Ishikawa (cell line): Measurements from ENCODE around the gene UGGT2.

ENCODE experiments used
- CREB1 ChIP-seq: IDR thresholded peaks from 2 replicates; pipeline ENCODE4 v1.6.1; 2012; ENCODE audit warnings: low read depth
- EGR1 ChIP-seq: IDR thresholded peaks from 2 replicates; pipeline ENCODE4 v1.6.1; 2012
- TAF1 ChIP-seq: IDR thresholded peaks from 2 replicates; pipeline ENCODE4 v1.6.1; 2012; ENCODE audit warnings: low read depth, mild to moderate bottlenecking
- TCF12 ChIP-seq: IDR thresholded peaks from 2 replicates; pipeline ENCODE4 v1.6.1; 2012; ENCODE audit warnings: low read depth
- TEAD4 ChIP-seq: IDR thresholded peaks from 2 replicates; pipeline ENCODE4 v1.6.1; 2012
- YY1 ChIP-seq: IDR thresholded peaks from 2 replicates; pipeline ENCODE4 v1.6.1; 2012; ENCODE audit warnings: low read depth
- TF ChIP-seq, protein P1 (sequence below): IDR thresholded peaks from 2 replicates; pipeline ENCODE4 v1.6.1; 2012
- TF ChIP-seq, protein P2 (sequence below): IDR thresholded peaks from 2 replicates; pipeline ENCODE4 v1.6.1; 2012

DNA sequence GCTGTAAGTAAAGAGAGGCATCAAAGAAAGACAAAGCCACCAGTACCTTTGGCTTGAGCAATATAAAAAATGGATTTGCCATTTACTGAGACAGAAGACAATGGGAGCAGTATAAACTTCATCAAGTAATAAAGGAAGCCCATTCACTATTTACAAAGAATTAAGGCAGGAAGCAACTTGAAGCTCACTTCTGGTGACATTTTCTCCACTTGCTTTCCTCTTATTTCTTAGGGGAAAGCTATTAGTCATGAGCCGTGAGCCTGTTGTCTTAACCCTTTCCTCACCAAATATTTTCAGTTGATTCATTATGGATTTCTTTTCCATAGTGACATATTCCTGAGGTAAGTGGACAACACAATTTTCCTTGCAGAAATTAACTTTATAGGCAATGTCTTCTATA is 219.5 kb downstream of the UGGT2 start:
- TF ChIP-seq TAF1: no peak
- TF ChIP-seq, protein P1, sequence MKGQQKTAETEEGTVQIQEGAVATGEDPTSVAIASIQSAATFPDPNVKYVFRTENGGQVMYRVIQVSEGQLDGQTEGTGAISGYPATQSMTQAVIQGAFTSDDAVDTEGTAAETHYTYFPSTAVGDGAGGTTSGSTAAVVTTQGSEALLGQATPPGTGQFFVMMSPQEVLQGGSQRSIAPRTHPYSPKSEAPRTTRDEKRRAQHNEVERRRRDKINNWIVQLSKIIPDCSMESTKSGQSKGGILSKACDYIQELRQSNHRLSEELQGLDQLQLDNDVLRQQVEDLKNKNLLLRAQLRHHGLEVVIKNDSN: no peak
- TF ChIP-seq, protein P2, sequence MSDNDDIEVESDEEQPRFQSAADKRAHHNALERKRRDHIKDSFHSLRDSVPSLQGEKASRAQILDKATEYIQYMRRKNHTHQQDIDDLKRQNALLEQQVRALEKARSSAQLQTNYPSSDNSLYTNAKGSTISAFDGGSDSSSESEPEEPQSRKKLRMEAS: no peak
- no peak for TF ChIP-seq TEAD4
- TF ChIP-seq YY1: no peak
- TF ChIP-seq TCF12: no peak
- TF ChIP-seq EGR1: no peak
- TF ChIP-seq CREB1: no peak
